T-cell (primary cell): ENCODE measurements around the gene GMCL2. TPM values are rescaled to one million over a fixed set of nuclear protein-coding genes. Genes with fewer than 3 reads are reported as not detected.
A peak's percentile ranks its signal among the peaks of the same experiment; 100 is the strongest.

Experiments
- ATAC-seq, 4 experiments: fragments of 200-7000 bp in 3 of 4; fragments of 150-1000 bp in 1 of 4; cut with Tn5 transposase; replicated peaks in 1 of 4; 1 replicate in 3 of 4; 2 replicates in 1 of 4; pipeline ENCODE4 v1.10.0; 2021; ENCODE audit warnings: moderate library complexity in 3 of 4, mild to moderate bottlenecking in 2 of 4, moderate number of reproducible peaks in 1 of 4
- CTCF ChIA-PET, 2 donors: fragments of 300-600 bp; sonication (Branson Sonifier 250); formaldehyde crosslinking; loops; one replicate each; lab custom pipeline; 2022; ENCODE audit warnings: antibody characterized with exemption in 2 of 2; lab: Charles Lee
- POLR2A ChIA-PET, 2 donors: fragments of 300-600 bp; sonication (Branson Sonifier 250); formaldehyde crosslinking; loops; one replicate each; lab custom pipeline; 2022; ENCODE audit warnings: antibody characterized with exemption in 2 of 2; lab: Charles Lee
- DNase-seq, 35 experiments: peaks; one replicate each; pipeline versions ENCODE4 v3.0.0 to v3.0.0-alpha.2; 2013 to 2023
- H3K27ac ChIP-seq: one replicate; pipeline ENCODE4 v1.5.1; 2013; ENCODE audit warnings: low read length
- H3K27me3 ChIP-seq, 2 experiments: replicated peaks in 1 of 2; 1 replicate in 1 of 2; 2 replicates in 1 of 2; pipeline versions ENCODE4 v1.6.1 to v1.7.0; 2013; ENCODE audit warnings: low read length in 1 of 2, mixed read lengths in 1 of 2; ENCODE audit not compliant: control insufficient read depth in 2 of 2, insufficient read depth in 2 of 2; ENCODE audit errors: extremely low read depth in 1 of 2
- H3K36me3 ChIP-seq, 2 donors: 1 replicate in 1 of 2; 2 replicates in 1 of 2; pipeline versions ENCODE4 v1.6.1 to v1.7.0; 2013; ENCODE audit warnings: low read length in 1 of 2; ENCODE audit not compliant: control insufficient read depth in 2 of 2, insufficient read depth in 1 of 2; ENCODE audit errors: extremely low read depth in 1 of 2
- H3K4me1 ChIP-seq, 2 experiments: 1 replicate in 1 of 2; 2 replicates in 1 of 2; pipeline versions ENCODE4 v1.6.1 to v1.7.0; 2013; ENCODE audit warnings: low read length in 2 of 2, mixed read lengths in 1 of 2; ENCODE audit not compliant: insufficient read depth in 2 of 2, control insufficient read depth in 1 of 2; ENCODE audit errors: extremely low read depth in 1 of 2
- H3K4me3 ChIP-seq, 2 donors: 1 replicate in 1 of 2; 2 replicates in 1 of 2; pipeline versions ENCODE4 v1.5.1 to v1.7.0; 2013; ENCODE audit warnings: mild to moderate bottlenecking in 2 of 2, low read length in 1 of 2, moderate library complexity in 1 of 2; ENCODE audit not compliant: control insufficient read depth in 1 of 2; ENCODE audit errors: extremely low read depth in 1 of 2
- H3K9me3 ChIP-seq: 2 replicates; pipeline ENCODE4 v1.7.0; 2013
- H3K27ac Mint-ChIP-seq, 2 donors: one replicate each; pipeline ENCODE4 v1.8.0; 2020 to 2021; ENCODE audit warnings: mild to moderate bottlenecking in 2 of 2, mixed read lengths in 2 of 2
- H3K27me3 Mint-ChIP-seq, 2 donors: one replicate each; pipeline ENCODE4 v1.8.0; 2021 to 2022; ENCODE audit warnings: mixed read lengths in 2 of 2
- H3K36me3 Mint-ChIP-seq: one replicate; pipeline ENCODE4 v1.8.0; 2021; ENCODE audit warnings: mixed read lengths
- H3K4me1 Mint-ChIP-seq, 3 donors: one replicate each; pipeline ENCODE4 v1.8.0; 2020 to 2022; ENCODE audit warnings: mixed read lengths in 3 of 3, mild to moderate bottlenecking in 1 of 3
- H3K4me3 Mint-ChIP-seq, 3 donors: one replicate each; pipeline ENCODE4 v1.8.0; 2020 to 2022; ENCODE audit warnings: mild to moderate bottlenecking in 3 of 3, mixed read lengths in 3 of 3, moderate library complexity in 3 of 3
- H3K9me3 Mint-ChIP-seq, 3 donors: one replicate each; pipeline ENCODE4 v1.8.0; 2020 to 2022; ENCODE audit warnings: mixed read lengths in 3 of 3
- whole genome bisulfite sequencing: methylation state at CpG from one replicate; pipeline ENCODE4 v1.1.5; 2013; ENCODE audit warnings: missing lambda C conversion rate; ENCODE audit not compliant: insufficient coverage; 5-methylcytosine and 5-hydroxymethylcytosine counted together
- total RNA-seq, 35 experiments: library from RNA in 6 of 35; stranded (reverse) in 6 of 35; fragments of 120-200 nt in 1 of 35; gene quantifications; one replicate each; pipeline versions ENCODE4 v1.2.1 to v1.2.4 and lab custom pipeline; 2013 to 2026

The GMCL2 gene
- total RNA-seq, 5 donors from 2014 or later (not counting 1 experiment from before 2014, with no cell fraction given) = not detected

DNA sequence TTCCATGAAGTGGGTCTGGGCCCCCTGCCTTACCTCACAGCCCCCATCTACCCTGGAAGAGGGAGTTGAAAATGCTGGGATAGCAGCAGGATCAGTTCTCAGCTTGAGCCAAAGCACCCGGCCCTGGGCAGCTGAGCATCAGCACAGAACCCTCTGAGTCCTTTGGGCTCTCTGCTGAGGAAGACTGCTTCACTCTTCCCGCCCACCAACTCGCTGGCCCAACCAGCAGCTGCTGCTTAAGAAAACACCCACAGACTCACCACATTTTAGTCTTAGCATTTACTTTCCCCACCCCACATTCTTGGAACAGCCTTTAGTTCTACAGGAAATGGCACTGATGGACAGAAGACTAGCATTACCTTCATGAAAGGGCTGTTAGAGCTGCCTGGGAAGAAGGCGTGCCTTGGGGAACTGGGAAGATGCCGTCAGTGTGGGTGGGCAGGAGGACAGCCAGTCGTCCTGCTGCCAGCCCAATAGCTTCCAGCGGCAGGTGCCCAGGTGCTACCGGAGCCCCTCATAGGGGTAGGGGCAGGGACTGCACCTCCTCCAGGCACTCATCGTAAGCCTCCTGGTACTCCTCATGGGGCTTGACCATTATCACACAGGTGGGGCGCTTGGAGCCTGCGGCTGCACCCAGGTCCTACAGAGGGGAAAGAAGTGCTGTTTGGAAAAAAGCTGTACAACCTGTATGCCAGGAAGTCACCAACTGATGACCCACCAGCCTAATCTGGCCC is 37.8 kb downstream of the GMCL2 start:
- Mint-ChIP-seq H3K4me1 (peaks cover 39 to 47% (median 44%) of the 10 kb centered on the region in 3 donors), H3K9me3 (no peaks in the 10 kb centered on the region), H3K36me3 (peaks cover 31% of the 10 kb centered on the region), H3K27ac (peak overlapping the region in 1 of 2 donors; percentile 23), H3K27me3 (no peaks in the 10 kb centered on the region), H3K4me3 (no peak overlapping the region)
- peaks cover 10 to 42% of the 10 kb centered on the region in 2 experiments for H3K4me1 ChIP-seq
- WGBS = 67% methylated on average over 8 of the region's 11 CpGs
- no peak for DNase-seq
- ATAC-seq = no peak
- CTCF ChIA-PET = interaction anchor here (0.7 to 1.4 kb wide), 5 partner anchors 28 to 177 kb away, joined by 3 to 6 read pairs (median 3); no protein-coding TSS in a partner anchor
- no peak overlapping the region for H3K27ac ChIP-seq
- no peaks in the 10 kb centered on the region for H3K9me3 ChIP-seq
- H3K4me3 ChIP-seq = no peak overlapping the region
- no peaks in the 10 kb centered on the region for H3K27me3 ChIP-seq
- H3K36me3 ChIP-seq = peaks cover 14 to 60% of the 10 kb centered on the region in 2 donors
- POLR2A ChIA-PET = interaction anchor here in 1 of 2 donors (0.5 kb wide), 1 partner anchor 1669 kb away, joined by 3 read pairs; no protein-coding TSS in a partner anchor

GRCh38 chr5:178147406-178147805 is 39.8 kb downstream of the GMCL2 start:
- Mint-ChIP-seq H3K4me1 (peaks cover 24 to 31% (median 30%) of the 10 kb centered on the region in 3 donors), H3K36me3 (peaks cover 38% of the 10 kb centered on the region), H3K9me3 (no peaks in the 10 kb centered on the region), H3K27ac (no peak overlapping the region), H3K4me3 (no peak overlapping the region), H3K27me3 (no peaks in the 10 kb centered on the region)
- H3K4me1 ChIP-seq = peaks cover under 1 to 26% of the 10 kb centered on the region in 2 experiments
- no peak overlapping the region for H3K27ac ChIP-seq
- 88% methylated on average over 8 of the region's 15 CpGs for WGBS
- POLR2A ChIA-PET = no interaction called here
- DNase-seq = no peak
- H3K27me3 ChIP-seq = no peaks in the 10 kb centered on the region
- no peak for ATAC-seq
- peaks cover 14 to 79% of the 10 kb centered on the region in 2 donors for H3K36me3 ChIP-seq
- H3K4me3 ChIP-seq = no peak overlapping the region
- CTCF ChIA-PET = interaction anchor here (0.8 to 1.4 kb wide), 3 partner anchors 70 to 75 kb away, joined by 3 read pairs; no protein-coding TSS in a partner anchor
- H3K9me3 ChIP-seq = no peaks in the 10 kb centered on the region

GRCh38 chr5:178145965-178146820 is 41.0 kb downstream of the GMCL2 start:
- 56% methylated on average over 7 of the region's 14 CpGs for WGBS
- Mint-ChIP-seq H3K27ac (peak overlapping the region; percentile 31 to 39), H3K27me3 (no peaks in the 10 kb centered on the region), H3K9me3 (no peaks in the 10 kb centered on the region), H3K4me1 (peaks cover 17 to 20% (median 20%) of the 10 kb centered on the region in 3 donors), H3K36me3 (peaks cover 43% of the 10 kb centered on the region), H3K4me3 (no peak overlapping the region)
- peak; percentile 75 to 96 (median 87) for ATAC-seq
- no peaks in the 10 kb centered on the region for H3K27me3 ChIP-seq
- peak; percentile 50 to 86 (median 67) for DNase-seq
- peaks cover 0 to 16% of the 10 kb centered on the region in 2 experiments for H3K4me1 ChIP-seq
- H3K9me3 ChIP-seq = no peaks in the 10 kb centered on the region
- ChIA-PET POLR2A (no interaction called here), CTCF (interaction anchor here (0.7 to 2.1 kb wide), 7 partner anchors 25 to 72 kb away, joined by 3 to 7 read pairs (median 5); no protein-coding TSS in a partner anchor)
- peaks cover 14 to 81% of the 10 kb centered on the region in 2 donors for H3K36me3 ChIP-seq
- no peak overlapping the region for H3K27ac ChIP-seq
- no peak overlapping the region for H3K4me3 ChIP-seq

GRCh38 chr5:178143901-178144300 is 43.3 kb downstream of the GMCL2 start:
- WGBS = 96% methylated on average over 10 of the region's 10 CpGs

GRCh38 chr5:178143246-178143645 is 43.9 kb downstream of the GMCL2 start:
- no peaks in the 10 kb centered on the region for H3K27me3 Mint-ChIP-seq
- Histone ChIP-seq H3K27me3 (no peaks in the 10 kb centered on the region), H3K36me3 (peaks cover 10 to 57% of the 10 kb centered on the region in 2 donors), H3K9me3 (no peaks in the 10 kb centered on the region), H3K27ac (no peak overlapping the region), H3K4me3 (no peak overlapping the region), H3K4me1 (peaks cover 0 to 5% of the 10 kb centered on the region in 2 experiments)
- H3K4me3 Mint-ChIP-seq = no peak overlapping the region
- ChIA-PET POLR2A (interaction anchor here in 1 of 2 donors (0.6 kb wide), 1 partner anchor 23 kb away, joined by 3 read pairs; no protein-coding TSS in a partner anchor), CTCF (interaction anchor here (0.6 to 1.6 kb wide), 3 partner anchors 14 to 93 kb away, joined by 3 to 5 read pairs (median 3); no protein-coding TSS in a partner anchor)
- peaks cover 1 to 8% (median 2%) of the 10 kb centered on the region in 3 donors for H3K4me1 Mint-ChIP-seq
- no peak for ATAC-seq
- no peaks in the 10 kb centered on the region for H3K9me3 Mint-ChIP-seq
- no peak for DNase-seq
- H3K36me3 Mint-ChIP-seq = peaks cover 30% of the 10 kb centered on the region
- WGBS = 100% methylated on average over 4 of the region's 6 CpGs
- H3K27ac Mint-ChIP-seq = no peak overlapping the region

More at GRCh38 chr5:178143901-178144300, 43.3 kb downstream of the GMCL2 start:
- Histone ChIP-seq H3K9me3 (no peaks in the 10 kb centered on the region), H3K36me3 (peaks cover 14 to 62% of the 10 kb centered on the region in 2 donors), H3K4me1 (peaks cover 0 to 5% of the 10 kb centered on the region in 2 experiments), H3K27ac (no peak overlapping the region), H3K27me3 (no peaks in the 10 kb centered on the region), H3K4me3 (no peak overlapping the region)
- ATAC-seq (no peak), DNase-seq (no peak)
- Mint-ChIP-seq H3K4me1 (peaks cover 2 to 9% (median 5%) of the 10 kb centered on the region in 3 donors), H3K9me3 (no peaks in the 10 kb centered on the region), H3K36me3 (peaks cover 36% of the 10 kb centered on the region), H3K27me3 (no peaks in the 10 kb centered on the region), H3K27ac (no peak overlapping the region), H3K4me3 (no peak overlapping the region)
- CTCF ChIA-PET = interaction anchor here (0.6 to 2.1 kb wide), 8 partner anchors 15 to 92 kb away, joined by 3 to 8 read pairs (median 4); no protein-coding TSS in a partner anchor
- POLR2A ChIA-PET = no interaction called here
